Calu3 (cell line): ENCODE data around the gene TADA2B. TPM values are rescaled to one million over a fixed set of nuclear protein-coding genes. Genes with fewer than 3 reads are reported as not detected.

Experiments used
- BruUV-seq: library from RNA; stranded (reverse); fragments of 400-500 nt; replicated peaks from 2 replicates; lab custom pipeline; 2021; lab: Mats Ljungman, UMichigan
- CTCF ChIA-PET: fragments of 300-600 bp; sonication (Branson Sonifier 250); formaldehyde crosslinking; loops from one replicate; lab custom pipeline; 2022; ENCODE audit warnings: antibody characterized with exemption; lab: Charles Lee
- DNase-seq: peaks from one replicate; pipeline ENCODE4 v3.0.0; 2022
- H3K27ac Mint-ChIP-seq: one replicate; pipeline ENCODE4 v1.8.0; 2022; ENCODE audit warnings: mixed read lengths; ENCODE audit not compliant: unreplicated experiment
- H3K27me3 Mint-ChIP-seq: one replicate; pipeline ENCODE4 v1.8.0; 2022; ENCODE audit warnings: mixed read lengths; ENCODE audit not compliant: unreplicated experiment
- H3K36me3 Mint-ChIP-seq: one replicate; pipeline ENCODE4 v1.8.0; 2022; ENCODE audit warnings: mild to moderate bottlenecking, moderate library complexity, mixed read lengths; ENCODE audit not compliant: insufficient read depth, unreplicated experiment
- H3K4me1 Mint-ChIP-seq: one replicate; pipeline ENCODE4 v1.8.0; 2022; ENCODE audit warnings: mild to moderate bottlenecking, low read depth, mixed read lengths; ENCODE audit not compliant: unreplicated experiment
- H3K4me3 Mint-ChIP-seq: one replicate; pipeline ENCODE4 v1.8.0; 2022; ENCODE audit warnings: mild to moderate bottlenecking, low read depth, moderate library complexity, mixed read lengths; ENCODE audit not compliant: unreplicated experiment
- H3K9me3 Mint-ChIP-seq: one replicate; pipeline ENCODE4 v1.8.0; 2022; ENCODE audit warnings: low read depth, mixed read lengths; ENCODE audit not compliant: unreplicated experiment
- CTCF ChIP-seq: fragments of 200-600 bp; IDR thresholded peaks from one replicate; pipeline ENCODE4 v1.8.0; 2022; ENCODE audit warnings: antibody characterized with exemption; ENCODE audit not compliant: unreplicated experiment
- intact Hi-C: fragments of 100-400 bp; cut with micrococcal nuclease; formaldehyde crosslinking; loops from one replicate; pipeline ENCODE4 v1.10.0; 2022; ENCODE audit not compliant: unreplicated experiment
- total RNA-seq: library from RNA; stranded (reverse); gene quantifications from 2 replicates; pipeline ENCODE4 v1.2.3, GENCODE V29; 2022

Gene TADA2B
- total RNA-seq, 1 experiment from 2014 or later: 15.1 TPM

GRCh38 chr4:7007142-7007907 lies 35.8 kb upstream of the TADA2B start:
- DNase-seq: no peak
- no peak overlapping the region for H3K27ac Mint-ChIP-seq
- no peak for TF ChIP-seq CTCF
- intact Hi-C loops: no loop called here
- H3K9me3 Mint-ChIP-seq: no peaks in the 10 kb centered on the region
- peaks cover 5% of the 10 kb centered on the region for H3K4me1 Mint-ChIP-seq
- no peak overlapping the region for H3K4me3 Mint-ChIP-seq
- BruUV-seq: no TSS peak
- H3K36me3 Mint-ChIP-seq: peaks cover 22% of the 10 kb centered on the region
- CTCF ChIA-PET: interaction anchor here (0.9 kb wide), 1 partner anchor 27 kb away, joined by 3 read pairs; no protein-coding TSS in a partner anchor
- H3K27me3 Mint-ChIP-seq: no peaks in the 10 kb centered on the region

DNA sequence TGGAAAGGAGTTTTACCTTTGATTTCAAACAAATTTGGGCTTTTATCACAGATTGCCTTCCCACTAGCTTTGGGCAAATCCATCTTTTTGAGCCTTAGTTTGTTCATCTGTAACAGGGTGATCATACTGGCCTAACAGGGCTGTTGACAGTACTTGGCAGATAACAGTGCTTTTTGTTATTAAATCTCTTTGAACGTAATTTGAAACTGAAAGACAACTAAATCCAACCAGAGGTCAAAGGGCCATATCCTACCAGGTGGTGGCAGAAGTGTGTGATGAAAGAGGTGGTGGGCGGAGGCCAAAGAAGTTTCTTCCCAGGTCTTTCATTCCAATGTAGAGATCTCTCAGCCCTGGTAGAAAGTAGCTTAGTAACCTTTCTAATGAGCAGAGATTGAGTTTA lies 35.2 kb upstream of the TADA2B start:
- intact Hi-C loops: no loop called here
- TF ChIP-seq CTCF: no peak
- Mint-ChIP-seq H3K36me3 (peaks cover 22% of the 10 kb centered on the region), H3K4me1 (peaks cover 5% of the 10 kb centered on the region), H3K9me3 (no peaks in the 10 kb centered on the region), H3K27ac (no peak overlapping the region), H3K4me3 (no peak overlapping the region), H3K27me3 (no peaks in the 10 kb centered on the region)
- no peak for DNase-seq
- BruUV-seq: no TSS peak
- CTCF ChIA-PET: interaction anchor here (0.9 kb wide), 1 partner anchor 27 kb away, joined by 3 read pairs; no protein-coding TSS in a partner anchor

- CTCF ChIA-PET: interaction anchor here (0.7 kb wide), 1 partner anchor 10 kb away, joined by 9 read pairs; no protein-coding TSS in a partner anchor
- intact Hi-C loops: no loop called here
- H3K36me3 Mint-ChIP-seq: peaks cover 12% of the 10 kb centered on the region
- peaks cover 5% of the 10 kb centered on the region for H3K4me1 Mint-ChIP-seq
- DNase-seq: no peak
- H3K9me3 Mint-ChIP-seq: no peaks in the 10 kb centered on the region
- no peak overlapping the region for H3K4me3 Mint-ChIP-seq
- H3K27me3 Mint-ChIP-seq: no peaks in the 10 kb centered on the region
- BruUV-seq: no TSS peak
- no peak for TF ChIP-seq CTCF
- no peak overlapping the region for H3K27ac Mint-ChIP-seq
These were observed 33.6 kb upstream of the TADA2B start for GRCh38 chr4:7009564-7009963.

DNA sequence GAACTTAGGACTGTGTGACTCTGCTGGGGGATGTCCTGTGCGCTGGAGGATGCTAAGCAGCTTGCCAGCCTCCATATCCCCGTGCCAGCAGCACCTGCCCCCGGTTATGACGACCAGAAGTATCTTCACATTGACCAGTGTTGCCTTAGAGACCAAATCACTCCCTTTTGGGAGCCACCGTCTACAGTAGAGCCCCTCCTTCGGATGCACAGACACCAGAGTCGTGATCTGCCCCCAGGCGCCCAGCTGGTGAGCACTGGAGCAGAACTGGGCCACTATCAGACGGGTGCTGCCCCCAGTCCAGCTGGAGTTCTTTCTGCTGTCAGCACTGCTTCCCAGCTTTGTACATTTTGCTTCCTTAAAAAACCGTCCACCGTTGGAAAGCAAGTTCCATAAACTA lies 30.0 kb upstream of the TADA2B start:
- H3K4me3 Mint-ChIP-seq: no peak overlapping the region
- H3K36me3 Mint-ChIP-seq: peaks cover 13% of the 10 kb centered on the region
- CTCF ChIA-PET: no interaction called here
- DNase-seq: no peak
- no peak for TF ChIP-seq CTCF
- H3K4me1 Mint-ChIP-seq: peaks cover under 1% of the 10 kb centered on the region
- no peaks in the 10 kb centered on the region for H3K9me3 Mint-ChIP-seq
- intact Hi-C loops: no loop called here
- no peak overlapping the region for H3K27ac Mint-ChIP-seq
- BruUV-seq: no TSS peak
- H3K27me3 Mint-ChIP-seq: no peaks in the 10 kb centered on the region
